Sigmoid colon (tissue), 7 donors: ENCODE results near the gene REST. TPM values are rescaled to one million over a fixed set of nuclear protein-coding genes. Genes with fewer than 3 reads are reported as not detected.
"Not testable (repeated sequence)": the region's sequence is repeated elsewhere in the genome, so short reads cannot be mapped to it uniquely, and the experiment has no call there.

ENCODE experiments used
- DNase-seq: peaks from one replicate; pipeline ENCODE4 v3.0.0-alpha.2; 2019
- H3K27ac ChIP-seq, 4 donors: fragments of 200-600 bp; sonication (generic); one replicate each; pipeline ENCODE4 v1.5.1; 2016 to 2019; ENCODE audit warnings: mild to moderate bottlenecking in 1 of 4
- H3K27me3 ChIP-seq, 3 donors: fragments of 200-600 bp; sonication (generic); one replicate each; pipeline ENCODE4 v1.5.1; 2019; ENCODE audit warnings: mild to moderate bottlenecking in 1 of 3
- H3K36me3 ChIP-seq, 4 donors: fragments of 200-600 bp; sonication (generic); one replicate each; pipeline ENCODE4 v1.5.1; 2016 to 2019
- H3K4me1 ChIP-seq, 4 donors: fragments of 200-600 bp; sonication (generic); one replicate each; pipeline ENCODE4 v1.5.1; 2017 to 2019
- H3K4me3 ChIP-seq, 4 donors: fragments of 200-600 bp; sonication (generic); one replicate each; pipeline ENCODE4 v1.5.1; 2017 to 2019; ENCODE audit warnings: mild to moderate bottlenecking in 2 of 4, moderate library complexity in 1 of 4
- H3K9me3 ChIP-seq, 4 donors: fragments of 200-600 bp in 3 of 4; sonication (generic) in 3 of 4; one replicate each; pipeline versions ENCODE4 v1.5.1 to v1.6.1; 2013 to 2019
- CTCF ChIP-seq, 4 experiments: fragments of 450-650 bp in 3 of 4; fragments of 200-600 bp in 1 of 4; IDR thresholded peaks; one replicate each; pipeline ENCODE4 v1.5.1; 2016 to 2019; ENCODE audit warnings: antibody characterized with exemption in 4 of 4, mild to moderate bottlenecking in 3 of 4, moderate library complexity in 2 of 4
- EP300 ChIP-seq, 4 donors: sonication (generic); formaldehyde crosslinking; IDR thresholded peaks; one replicate each; pipeline ENCODE4 v1.6.1; 2017; ENCODE audit warnings: antibody characterized with exemption in 4 of 4
- POLR2A ChIP-seq, 2 donors: fragments of 450-650 bp; IDR thresholded peaks; one replicate each; pipeline ENCODE4 v1.6.1; 2016; ENCODE audit warnings: antibody characterized with exemption in 2 of 2, mild to moderate bottlenecking in 2 of 2, moderate library complexity in 2 of 2
- POLR2AphosphoS5 ChIP-seq, 4 donors: sonication (generic); formaldehyde crosslinking; IDR thresholded peaks; one replicate each; pipeline ENCODE4 v1.6.1; 2017; ENCODE audit warnings: antibody characterized with exemption in 4 of 4
- WGBS, 2 donors: extraction: QIAGEN DNeasy Blood & Tissue Kit; methylation state at CpG; one replicate each; pipeline ENCODE4 v1.1.7; 2013; 5-methylcytosine and 5-hydroxymethylcytosine counted together
- intact Hi-C: fragments of 100-400 bp; cut with DNase I; formaldehyde crosslinking; loops from one replicate; pipeline ENCODE4 v1.15.1; 2023
- polyA plus RNA-seq, 3 donors: library from polyadenylated mRNA; stranded (reverse); fragments of 200-250 nt; gene quantifications; one replicate each; pipeline ENCODE4 v1.2.3, GENCODE V29; 2013
- total RNA-seq, 4 donors: library from RNA; depleted of rRNA; stranded (reverse); fragments of >200 nt; gene quantifications; one replicate each; pipeline ENCODE4 v1.1.0, GENCODE V29; 2016
- donor health status: healthy with polysubstance abuse.
- donor health status: Bipolar disorder and iron deficiency.
- donor health status: healthy.

REST gene
- total and polyA plus RNA-seq, 7 donors, result 4.8 to 32.8 (median 23.7) TPM

GRCh38 chr4:56930638-56931037, 22.9 kb downstream of the REST start:
- H3K27me3 ChIP-seq, result no peaks in the 10 kb centered on the region
- intact Hi-C loops, result no loop called here
- TF ChIP-seq POLR2AphosphoS5 (IDR thresholded peaks at IDR 0.05), result no peak
- TF ChIP-seq POLR2A (IDR thresholded peaks at IDR 0.05), result no peak
- no peak for TF ChIP-seq EP300 (IDR thresholded peaks at IDR 0.05)
- no peak for TF ChIP-seq CTCF (IDR thresholded peaks at IDR 0.05)
- H3K27ac ChIP-seq, result no peak overlapping the region
- H3K4me1 ChIP-seq, result no peaks in the 10 kb centered on the region
- no peaks in the 10 kb centered on the region for H3K9me3 ChIP-seq
- no peak for DNase-seq
- WGBS, 2 donors, result 97 to 98% methylated on average over 7 of the region's 7 CpGs
- H3K4me3 ChIP-seq, result no peak overlapping the region
- peaks cover 10 to 34% (median 20%) of the 10 kb centered on the region in 4 donors for H3K36me3 ChIP-seq

GRCh38 chr4:56931924-56932323, 24.2 kb downstream of the REST start:
- intact Hi-C loops, result no loop called here
- no peak for TF ChIP-seq EP300 (IDR thresholded peaks at IDR 0.05)
- no peak for TF ChIP-seq POLR2AphosphoS5 (IDR thresholded peaks at IDR 0.05)
- TF ChIP-seq CTCF (IDR thresholded peaks at IDR 0.05), result no peak
- TF ChIP-seq POLR2A (IDR thresholded peaks at IDR 0.05), result no peak
- Histone ChIP-seq H3K4me1 (no peaks in the 10 kb centered on the region), H3K4me3 (no peak overlapping the region), H3K27me3 (no peaks in the 10 kb centered on the region), H3K36me3 (peaks cover 10 to 27% (median 18%) of the 10 kb centered on the region in 4 donors), H3K27ac (no peak overlapping the region), H3K9me3 (no peaks in the 10 kb centered on the region)
- no peak for DNase-seq
- WGBS, 2 donors, result 73 to 85% methylated on average over 4 of the region's 4 CpGs

DNA sequence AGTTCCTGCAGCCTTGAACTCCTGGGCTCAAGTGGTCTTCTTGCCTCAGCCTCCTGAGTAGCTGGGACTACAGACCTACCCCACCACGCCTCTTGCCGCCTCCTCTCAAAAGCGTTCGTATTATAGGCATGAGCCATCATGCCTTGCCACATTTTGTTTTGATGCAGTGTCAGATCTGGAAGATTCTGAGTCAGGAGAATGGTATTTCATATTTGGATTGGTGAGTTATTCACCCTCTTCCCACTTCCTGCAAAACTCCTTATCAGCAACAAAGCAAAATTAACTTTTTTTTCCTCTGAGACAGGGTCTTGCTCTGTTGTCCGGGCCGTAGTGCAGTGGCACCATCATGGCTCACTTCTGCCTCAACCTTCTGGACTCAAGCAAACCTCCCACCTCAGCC, 29.6 kb downstream of the REST start:
- no peak for TF ChIP-seq EP300 (IDR thresholded peaks at IDR 0.05)
- TF ChIP-seq POLR2A (IDR thresholded peaks at IDR 0.05), result no peak
- TF ChIP-seq CTCF (IDR thresholded peaks at IDR 0.05), result no peak
- TF ChIP-seq POLR2AphosphoS5 (IDR thresholded peaks at IDR 0.05), result no peak
- DNase-seq, result no peak
- H3K36me3 ChIP-seq, result peaks cover 0 to 27% (median 0%) of the 10 kb centered on the region in 4 donors
- no peaks in the 10 kb centered on the region for H3K27me3 ChIP-seq
- intact Hi-C loops, result no loop called here
- no peaks in the 10 kb centered on the region for H3K4me1 ChIP-seq
- H3K9me3 ChIP-seq, result no peaks in the 10 kb centered on the region
- 93 to 94% methylated on average over 6 of the region's 6 CpGs for WGBS, 2 donors
- H3K27ac ChIP-seq, result no peak overlapping the region
- H3K4me3 ChIP-seq, result no peak overlapping the region

GRCh38 chr4:56939826-56940225, 32.1 kb downstream of the REST start:
- H3K4me3 ChIP-seq, DNase-seq, H3K4me1 ChIP-seq, H3K27me3 ChIP-seq, H3K27ac ChIP-seq, intact Hi-C loops, H3K9me3 ChIP-seq: not testable (repeated sequence)
- 97 to 99% methylated on average over 14 of the region's 14 CpGs for WGBS, 2 donors
- H3K36me3 ChIP-seq, result peaks cover 0 to 27% (median 0%) of the 10 kb centered on the region in 4 donors

DNA sequence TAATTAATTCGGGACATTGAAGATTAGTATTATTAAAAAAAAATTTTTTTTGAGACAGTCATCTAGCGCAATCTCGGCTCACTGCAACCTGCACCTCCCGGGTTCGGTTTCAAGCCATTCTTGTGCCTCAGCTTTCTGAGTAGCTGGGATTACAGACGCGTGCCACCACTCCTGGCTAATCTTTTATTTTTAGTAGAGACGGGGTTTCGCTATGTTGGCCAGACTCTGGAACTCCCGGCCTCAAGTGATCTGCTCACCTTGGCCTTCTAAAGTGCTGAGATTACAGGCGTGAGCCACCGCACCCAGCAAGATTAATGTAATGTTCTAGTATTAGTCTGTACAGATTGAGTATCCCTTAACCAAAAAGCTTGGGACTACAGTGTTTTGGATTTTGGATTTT, 32.7 kb downstream of the REST start:
- Histone ChIP-seq H3K4me1 (no peaks in the 10 kb centered on the region), H3K27me3 (no peaks in the 10 kb centered on the region), H3K27ac (no peak overlapping the region), H3K9me3 (no peaks in the 10 kb centered on the region), H3K4me3 (no peak overlapping the region), H3K36me3 (peaks cover 0 to 27% (median 0%) of the 10 kb centered on the region in 4 donors)
- TF ChIP-seq EP300 (IDR thresholded peaks at IDR 0.05) (no peak), POLR2A (IDR thresholded peaks at IDR 0.05) (no peak), POLR2AphosphoS5 (IDR thresholded peaks at IDR 0.05) (no peak), CTCF (IDR thresholded peaks at IDR 0.05) (no peak)
- no peak for DNase-seq
- 95 to 97% methylated on average over 12 of the region's 12 CpGs for WGBS, 2 donors
- intact Hi-C loops, result no loop called here
